Smooth muscle cell (in vitro differentiated cells): ENCODE data around the gene MRPL18. TPM values are rescaled to one million over a fixed set of nuclear protein-coding genes. Genes with fewer than 3 reads are reported as not detected.

ENCODE experiments used
- DNase-seq: peaks from one replicate; lab custom pipeline; 2025; ENCODE audit not compliant: unreplicated experiment; lab: John Stamatoyannopoulos, UW
- H2AFZ ChIP-seq: fragments of 200-600 bp; sonication (generic); 2 replicates; pipeline ENCODE4 v1.6.0; 2016; ENCODE audit warnings: antibody characterized with exemption, low read depth, mild to moderate bottlenecking
- H3F3A ChIP-seq: fragments of 200-600 bp; sonication (generic); 2 replicates; pipeline ENCODE4 v1.6.0; 2017; ENCODE audit warnings: antibody characterized with exemption, low read depth
- H3K27ac ChIP-seq: fragments of 200-600 bp; sonication (generic); 2 replicates; pipeline ENCODE4 v1.5.1; 2016; ENCODE audit warnings: low read depth, mild to moderate bottlenecking
- H3K27me3 ChIP-seq: fragments of 200-600 bp; sonication (generic); 2 replicates; pipeline ENCODE4 v1.6.1; 2016; ENCODE audit warnings: low read depth, mild to moderate bottlenecking
- H3K36me3 ChIP-seq: fragments of 200-600 bp; sonication (generic); 2 replicates; pipeline ENCODE4 v1.5.1; 2016; ENCODE audit warnings: low read depth
- H3K4me1 ChIP-seq: fragments of 200-600 bp; sonication (generic); 2 replicates; pipeline ENCODE4 v1.5.1; 2016; ENCODE audit warnings: low read depth
- H3K4me2 ChIP-seq: fragments of 200-600 bp; sonication (generic); 2 replicates; pipeline ENCODE4 v1.6.0; 2016; ENCODE audit warnings: mild to moderate bottlenecking
- H3K4me3 ChIP-seq: fragments of 200-600 bp; sonication (generic); 2 replicates; pipeline ENCODE4 v1.5.1; 2016; ENCODE audit warnings: mild to moderate bottlenecking
- H3K79me2 ChIP-seq: fragments of 200-600 bp; sonication (generic); 2 replicates; pipeline ENCODE4 v1.6.0; 2016; ENCODE audit warnings: low read depth, mild to moderate bottlenecking
- H3K9ac ChIP-seq: fragments of 200-600 bp; sonication (generic); 2 replicates; pipeline ENCODE4 v1.6.0; 2016; ENCODE audit warnings: low read depth
- H3K9me3 ChIP-seq: fragments of 200-600 bp; sonication (generic); replicated peaks from 2 replicates; pipeline ENCODE4 v1.5.1; 2016; ENCODE audit warnings: low read depth
- H4K20me1 ChIP-seq: fragments of 200-600 bp; sonication (generic); 2 replicates; pipeline ENCODE4 v1.6.0; 2016; ENCODE audit warnings: low read depth
- CTCF ChIP-seq: fragments of 200-600 bp; sonication (generic); IDR thresholded peaks from 2 replicates; pipeline ENCODE4 v1.5.1; 2017; ENCODE audit warnings: borderline replicate concordance, mild to moderate bottlenecking, antibody characterized with exemption; ENCODE audit not compliant: insufficient read depth, poor library complexity, severe bottlenecking
- WGBS: methylation state at CpG from one replicate; pipeline ENCODE4 v1.1.7; 2016; ENCODE audit warnings: low lambda C conversion rate; 5-methylcytosine and 5-hydroxymethylcytosine counted together
- polyA plus RNA-seq: library from polyadenylated mRNA; unstranded; fragments of >200 nt; fragmentation: Nextera tagmentation; extraction: Ambion mirVana; gene quantifications from 2 replicates; pipeline ENCODE4 v1.2.1, GENCODE V29; 2016
- total RNA-seq: library from RNA; depleted of rRNA; stranded (reverse); fragments of >200 nt; gene quantifications from 2 replicates; pipeline ENCODE4 v1.2.3, GENCODE V29; 2014

The MRPL18 gene
- total and polyA plus RNA-seq, 2 experiments from 2014 or later, result 78.8 to 107 TPM

GRCh38 chr6:159766906-159767305 lies 23.4 kb upstream of the MRPL18 start:
- H4K20me1 ChIP-seq, result no peaks in the 10 kb centered on the region
- H3K36me3 ChIP-seq, result peaks cover 37% of the 10 kb centered on the region
- H3K4me2 ChIP-seq, result no peak overlapping the region
- TF ChIP-seq CTCF, result no peak
- no peak overlapping the region for H2AFZ ChIP-seq
- peaks cover 8% of the 10 kb centered on the region for H3K4me1 ChIP-seq
- H3K4me3 ChIP-seq, result no peak overlapping the region
- H3F3A ChIP-seq, result no peaks in the 10 kb centered on the region
- H3K9ac ChIP-seq, result no peak overlapping the region
- H3K9me3 ChIP-seq, result no peaks in the 10 kb centered on the region
- peaks cover 20% of the 10 kb centered on the region for H3K79me2 ChIP-seq
- no peak for DNase-seq
- H3K27me3 ChIP-seq, result no peaks in the 10 kb centered on the region
- peak overlapping the region; percentile 30 for H3K27ac ChIP-seq

GRCh38 chr6:159769470-159769869 lies 20.8 kb upstream of the MRPL18 start:
- H3K36me3 ChIP-seq, result peaks cover 36% of the 10 kb centered on the region
- TF ChIP-seq CTCF, result no peak
- no peak overlapping the region for H3K9ac ChIP-seq

GRCh38 chr6:159772196-159772595 lies 18.1 kb upstream of the MRPL18 start:
- Histone ChIP-seq H3K9me3 (no peaks in the 10 kb centered on the region), H3K79me2 (no peaks in the 10 kb centered on the region), H2AFZ (no peak overlapping the region), H3K4me2 (no peak overlapping the region), H3K36me3 (peaks cover 23% of the 10 kb centered on the region), H3K4me3 (no peak overlapping the region), H4K20me1 (no peaks in the 10 kb centered on the region), H3K27ac (no peak overlapping the region), H3F3A (peaks cover 3% of the 10 kb centered on the region), H3K9ac (no peak overlapping the region), H3K27me3 (no peaks in the 10 kb centered on the region), H3K4me1 (no peaks in the 10 kb centered on the region)
- TF ChIP-seq CTCF, result no peak
- DNase-seq, result no peak
- 53% methylated on average over 1 of the region's 1 CpG for WGBS

More at GRCh38 chr6:159769470-159769869, 20.8 kb upstream of the MRPL18 start:
- H3F3A ChIP-seq, result no peaks in the 10 kb centered on the region
- H3K4me1 ChIP-seq, result no peaks in the 10 kb centered on the region
- DNase-seq, result no peak
- H3K4me2 ChIP-seq, result no peak overlapping the region
- peaks cover 9% of the 10 kb centered on the region for H3K79me2 ChIP-seq
- no peaks in the 10 kb centered on the region for H3K27me3 ChIP-seq
- no peaks in the 10 kb centered on the region for H3K9me3 ChIP-seq
- H2AFZ ChIP-seq, result no peak overlapping the region
- H4K20me1 ChIP-seq, result no peaks in the 10 kb centered on the region
- no peak overlapping the region for H3K4me3 ChIP-seq
- H3K27ac ChIP-seq, result no peak overlapping the region

GRCh38 chr6:159777240-159777904 lies 12.9 kb upstream of the MRPL18 start:
- 94% methylated on average over 7 of the region's 7 CpGs for WGBS

More at GRCh38 chr6:159777240-159777904, 12.9 kb upstream of the MRPL18 start:
- DNase-seq, result no peak
- Histone ChIP-seq H4K20me1 (peaks cover 14% of the 10 kb centered on the region), H3K27me3 (no peaks in the 10 kb centered on the region), H3K36me3 (peaks cover 26% of the 10 kb centered on the region), H3K4me1 (no peaks in the 10 kb centered on the region), H3K4me3 (no peak overlapping the region), H3K9ac (no peak overlapping the region), H3F3A (peaks cover 33% of the 10 kb centered on the region), H3K4me2 (no peak overlapping the region), H3K27ac (no peak overlapping the region), H3K9me3 (no peaks in the 10 kb centered on the region), H2AFZ (no peak overlapping the region), H3K79me2 (no peaks in the 10 kb centered on the region)
- TF ChIP-seq CTCF, result no peak
